ENCODE data around the gene LAMA2. TPM values are rescaled to one million over a fixed set of nuclear protein-coding genes. Genes with fewer than 3 reads are reported as not detected.

The LAMA2 gene
- total and polyA plus RNA-seq, 2 experiments from 2014 or later: 0.91 to 6.4 TPM

DNA sequence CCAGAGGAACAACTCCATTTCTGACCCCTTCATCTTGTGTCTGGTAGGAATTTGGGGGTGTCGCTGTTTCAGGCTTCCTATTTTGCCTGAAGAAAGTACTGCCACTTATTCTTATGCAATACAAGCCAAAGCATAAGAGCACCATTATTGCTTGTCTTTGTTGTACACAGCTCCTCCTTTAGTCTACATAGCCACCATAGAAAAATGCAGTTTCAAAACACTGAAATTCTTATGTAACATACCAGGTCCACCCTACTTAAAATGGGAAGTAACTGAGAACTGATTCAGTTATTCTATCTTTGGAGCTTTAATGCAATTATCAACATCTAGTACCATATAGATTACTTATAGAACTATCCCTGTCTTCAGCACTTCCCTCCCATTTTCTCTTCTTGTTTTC is 571.5 kb downstream of the LAMA2 start:
- Mint-ChIP-seq H3K9me3 (no peaks in the 10 kb centered on the region), H3K27me3 (ENCODE audit: insufficient read depth, low read depth, poor library complexity) (no peaks in the 10 kb centered on the region), H3K36me3 (ENCODE audit: low read depth) (no peaks in the 10 kb centered on the region), H3K27ac (no peak overlapping the region), H3K4me3 (no peak overlapping the region), H3K4me1 (peaks cover 4% of the 10 kb centered on the region)
- Histone ChIP-seq H3K4me2 (no peak overlapping the region), H3K36me3 (ENCODE audit: insufficient read depth) (no peaks in the 10 kb centered on the region), H3K9me2 (ENCODE audit: insufficient read depth) (no peaks in the 10 kb centered on the region), H3K27ac (ENCODE audit: low read depth) (no peak overlapping the region), H3K4me3 (no peak overlapping the region), H3K79me2 (replicated peaks; ENCODE audit: insufficient read depth) (no peaks in the 10 kb centered on the region), H3K27me3 (ENCODE audit: insufficient read depth) (no peaks in the 10 kb centered on the region), H3F3A (replicated peaks; ENCODE audit: low read depth) (no peaks in the 10 kb centered on the region), H3K4me1 (ENCODE audit: insufficient read depth) (peaks cover under 1% of the 10 kb centered on the region; the same call in 1 of the 2 replicates), H2AFZ (no peak overlapping the region), H4K20me1 (replicated peaks; ENCODE audit: insufficient read depth) (no peaks in the 10 kb centered on the region)
- no peak for ATAC-seq
- TF ChIP-seq EZH2phosphoT487 (IDR thresholded peaks at IDR 0.05; ENCODE audit: unreplicated experiment) (no peak), ZNF114 (CRISPR knock-in tag; IDR thresholded peaks at IDR 0.05) (no peak), EZH2 (IDR thresholded peaks at IDR 0.05; ENCODE audit: low read depth, unreplicated experiment) (no peak), CREB1 (CRISPR knock-in tag; IDR thresholded peaks at IDR 0.05; ENCODE audit: low read depth) (no peak), STAT1 (IDR thresholded peaks at IDR 0.05; ENCODE audit: unreplicated experiment) (no peak), JUNB (IDR thresholded peaks at IDR 0.05; ENCODE audit: unreplicated experiment) (no peak)
- TF ChIP-seq, protein P1, sequence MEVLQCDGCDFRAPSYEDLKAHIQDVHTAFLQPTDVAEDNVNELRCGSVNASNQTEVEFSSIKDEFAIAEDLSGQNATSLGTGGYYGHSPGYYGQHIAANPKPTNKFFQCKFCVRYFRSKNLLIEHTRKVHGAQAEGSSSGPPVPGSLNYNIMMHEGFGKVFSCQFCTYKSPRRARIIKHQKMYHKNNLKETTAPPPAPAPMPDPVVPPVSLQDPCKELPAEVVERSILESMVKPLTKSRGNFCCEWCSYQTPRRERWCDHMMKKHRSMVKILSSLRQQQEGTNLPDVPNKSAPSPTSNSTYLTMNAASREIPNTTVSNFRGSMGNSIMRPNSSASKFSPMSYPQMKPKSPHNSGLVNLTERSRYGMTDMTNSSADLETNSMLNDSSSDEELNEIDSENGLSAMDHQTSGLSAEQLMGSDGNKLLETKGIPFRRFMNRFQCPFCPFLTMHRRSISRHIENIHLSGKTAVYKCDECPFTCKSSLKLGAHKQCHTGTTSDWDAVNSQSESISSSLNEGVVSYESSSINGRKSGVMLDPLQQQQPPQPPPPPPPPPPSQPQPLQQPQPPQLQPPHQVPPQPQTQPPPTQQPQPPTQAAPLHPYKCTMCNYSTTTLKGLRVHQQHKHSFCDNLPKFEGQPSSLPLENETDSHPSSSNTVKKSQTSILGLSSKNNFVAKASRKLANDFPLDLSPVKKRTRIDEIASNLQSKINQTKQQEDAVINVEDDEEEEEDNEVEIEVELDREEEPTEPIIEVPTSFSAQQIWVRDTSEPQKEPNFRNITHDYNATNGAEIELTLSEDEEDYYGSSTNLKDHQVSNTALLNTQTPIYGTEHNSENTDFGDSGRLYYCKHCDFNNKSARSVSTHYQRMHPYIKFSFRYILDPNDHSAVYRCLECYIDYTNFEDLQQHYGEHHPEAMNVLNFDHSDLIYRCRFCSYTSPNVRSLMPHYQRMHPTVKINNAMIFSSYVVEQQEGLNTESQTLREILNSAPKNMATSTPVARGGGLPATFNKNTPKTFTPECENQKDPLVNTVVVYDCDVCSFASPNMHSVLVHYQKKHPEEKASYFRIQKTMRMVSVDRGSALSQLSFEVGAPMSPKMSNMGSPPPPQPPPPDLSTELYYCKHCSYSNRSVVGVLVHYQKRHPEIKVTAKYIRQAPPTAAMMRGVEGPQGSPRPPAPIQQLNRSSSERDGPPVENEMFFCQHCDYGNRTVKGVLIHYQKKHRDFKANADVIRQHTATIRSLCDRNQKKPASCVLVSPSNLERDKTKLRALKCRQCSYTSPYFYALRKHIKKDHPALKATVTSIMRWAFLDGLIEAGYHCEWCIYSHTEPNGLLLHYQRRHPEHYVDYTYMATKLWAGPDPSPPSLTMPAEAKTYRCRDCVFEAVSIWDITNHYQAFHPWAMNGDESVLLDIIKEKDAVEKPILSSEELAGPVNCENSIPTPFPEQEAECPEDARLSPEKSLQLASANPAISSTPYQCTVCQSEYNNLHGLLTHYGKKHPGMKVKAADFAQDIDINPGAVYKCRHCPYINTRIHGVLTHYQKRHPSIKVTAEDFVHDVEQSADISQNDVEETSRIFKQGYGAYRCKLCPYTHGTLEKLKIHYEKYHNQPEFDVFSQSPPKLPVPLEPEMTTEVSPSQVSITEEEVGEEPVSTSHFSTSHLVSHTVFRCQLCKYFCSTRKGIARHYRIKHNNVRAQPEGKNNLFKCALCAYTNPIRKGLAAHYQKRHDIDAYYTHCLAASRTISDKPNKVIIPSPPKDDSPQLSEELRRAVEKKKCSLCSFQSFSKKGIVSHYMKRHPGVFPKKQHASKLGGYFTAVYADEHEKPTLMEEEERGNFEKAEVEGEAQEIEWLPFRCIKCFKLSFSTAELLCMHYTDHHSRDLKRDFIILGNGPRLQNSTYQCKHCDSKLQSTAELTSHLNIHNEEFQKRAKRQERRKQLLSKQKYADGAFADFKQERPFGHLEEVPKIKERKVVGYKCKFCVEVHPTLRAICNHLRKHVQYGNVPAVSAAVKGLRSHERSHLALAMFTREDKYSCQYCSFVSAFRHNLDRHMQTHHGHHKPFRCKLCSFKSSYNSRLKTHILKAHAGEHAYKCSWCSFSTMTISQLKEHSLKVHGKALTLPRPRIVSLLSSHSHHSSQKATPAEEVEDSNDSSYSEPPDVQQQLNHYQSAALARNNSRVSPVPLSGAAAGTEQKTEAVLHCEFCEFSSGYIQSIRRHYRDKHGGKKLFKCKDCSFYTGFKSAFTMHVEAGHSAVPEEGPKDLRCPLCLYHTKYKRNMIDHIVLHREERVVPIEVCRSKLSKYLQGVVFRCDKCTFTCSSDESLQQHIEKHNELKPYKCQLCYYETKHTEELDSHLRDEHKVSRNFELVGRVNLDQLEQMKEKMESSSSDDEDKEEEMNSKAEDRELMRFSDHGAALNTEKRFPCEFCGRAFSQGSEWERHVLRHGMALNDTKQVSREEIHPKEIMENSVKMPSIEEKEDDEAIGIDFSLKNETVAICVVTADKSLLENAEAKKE (CRISPR knock-in tag; IDR thresholded peaks at IDR 0.05): no peak
- TF ChIP-seq, protein P2, sequence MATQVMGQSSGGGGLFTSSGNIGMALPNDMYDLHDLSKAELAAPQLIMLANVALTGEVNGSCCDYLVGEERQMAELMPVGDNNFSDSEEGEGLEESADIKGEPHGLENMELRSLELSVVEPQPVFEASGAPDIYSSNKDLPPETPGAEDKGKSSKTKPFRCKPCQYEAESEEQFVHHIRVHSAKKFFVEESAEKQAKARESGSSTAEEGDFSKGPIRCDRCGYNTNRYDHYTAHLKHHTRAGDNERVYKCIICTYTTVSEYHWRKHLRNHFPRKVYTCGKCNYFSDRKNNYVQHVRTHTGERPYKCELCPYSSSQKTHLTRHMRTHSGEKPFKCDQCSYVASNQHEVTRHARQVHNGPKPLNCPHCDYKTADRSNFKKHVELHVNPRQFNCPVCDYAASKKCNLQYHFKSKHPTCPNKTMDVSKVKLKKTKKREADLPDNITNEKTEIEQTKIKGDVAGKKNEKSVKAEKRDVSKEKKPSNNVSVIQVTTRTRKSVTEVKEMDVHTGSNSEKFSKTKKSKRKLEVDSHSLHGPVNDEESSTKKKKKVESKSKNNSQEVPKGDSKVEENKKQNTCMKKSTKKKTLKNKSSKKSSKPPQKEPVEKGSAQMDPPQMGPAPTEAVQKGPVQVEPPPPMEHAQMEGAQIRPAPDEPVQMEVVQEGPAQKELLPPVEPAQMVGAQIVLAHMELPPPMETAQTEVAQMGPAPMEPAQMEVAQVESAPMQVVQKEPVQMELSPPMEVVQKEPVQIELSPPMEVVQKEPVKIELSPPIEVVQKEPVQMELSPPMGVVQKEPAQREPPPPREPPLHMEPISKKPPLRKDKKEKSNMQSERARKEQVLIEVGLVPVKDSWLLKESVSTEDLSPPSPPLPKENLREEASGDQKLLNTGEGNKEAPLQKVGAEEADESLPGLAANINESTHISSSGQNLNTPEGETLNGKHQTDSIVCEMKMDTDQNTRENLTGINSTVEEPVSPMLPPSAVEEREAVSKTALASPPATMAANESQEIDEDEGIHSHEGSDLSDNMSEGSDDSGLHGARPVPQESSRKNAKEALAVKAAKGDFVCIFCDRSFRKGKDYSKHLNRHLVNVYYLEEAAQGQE (IDR thresholded peaks at IDR 0.05; ENCODE audit: unreplicated experiment): no peak
- DNase-seq (ENCODE audit: low spot score): no peak
